K562 (cell line): ENCODE data around the gene EXOC4. TPM values are rescaled to one million over a fixed set of nuclear protein-coding genes. Genes with fewer than 3 reads are reported as not detected.
A peak's percentile ranks its signal among the peaks of the same experiment; 100 is the strongest.

Experiments
- ATF2 ChIP-seq: sonication (generic); formaldehyde crosslinking; IDR thresholded peaks from 2 replicates; pipeline ENCODE4 v1.8.1; 2022; ENCODE audit warnings: missing genetic modification reagents
- BRCA1 ChIP-seq, 2 experiments: fragments of 450-650 bp in 1 of 2; sonication (generic) in 1 of 2; formaldehyde crosslinking in 1 of 2; IDR thresholded peaks; 2 replicates each; pipeline versions ENCODE4 v1.5.0 to v1.6.1; 2017 to 2020; ENCODE audit warnings: mild to moderate bottlenecking in 1 of 2, missing genetic modification reagents in 1 of 2
- DACH1 ChIP-seq: fragments of 450-650 bp; IDR thresholded peaks from 2 replicates; pipeline ENCODE4 v1.6.1; 2018; ENCODE audit not compliant: partially characterized antibody
- DDX20 ChIP-seq: fragments of 450-650 bp; IDR thresholded peaks from 2 replicates; pipeline ENCODE4 v1.6.1; 2016; ENCODE audit warnings: missing genetic modification characterization, low read depth, mild to moderate bottlenecking, missing compliant biosample characterization, moderate library complexity
- DNMT1 ChIP-seq: fragments of 450-650 bp; IDR thresholded peaks from 2 replicates; pipeline ENCODE4 v1.6.1; 2016; ENCODE audit warnings: antibody characterized with exemption, mild to moderate bottlenecking
- E2F3 ChIP-seq: fragments of 250-450 bp; sonication (Bioruptor Pico); IDR thresholded peaks from 2 replicates; pipeline ENCODE4 v1.4.0; 2020; ENCODE audit warnings: mild to moderate bottlenecking
- E2F5 ChIP-seq: sonication (generic); formaldehyde crosslinking; IDR thresholded peaks from 2 replicates; pipeline ENCODE4 v1.8.0; 2022; ENCODE audit warnings: mild to moderate bottlenecking, missing genetic modification reagents
- HNRNPH1 ChIP-seq: fragments of 200-400 bp; formaldehyde crosslinking; optimal IDR thresholded peaks from 2 replicates; pipeline ENCODE3; 2017; ENCODE audit warnings: low read depth, mild to moderate bottlenecking, low read length, moderate library complexity
- MAFG ChIP-seq: fragments of 450-650 bp; conservative IDR thresholded peaks from 2 replicates; pipeline ENCODE4 v1.6.1; 2016; ENCODE audit warnings: missing genetic modification characterization, missing compliant biosample characterization
- MAX ChIP-seq: sonication (generic); formaldehyde crosslinking; IDR thresholded peaks from 2 replicates; pipeline ENCODE4 v1.9.0; 2022; ENCODE audit warnings: mild to moderate bottlenecking, missing genetic modification reagents
- NCOA6 ChIP-seq: fragments of 450-650 bp; IDR thresholded peaks from 2 replicates; pipeline ENCODE4 v1.6.1; 2017; ENCODE audit warnings: mild to moderate bottlenecking
- RAD21 ChIP-seq, 2 experiments: fragments of 250-450 bp in 1 of 2; fragments of 450-650 bp in 1 of 2; sonication (Bioruptor Pico) in 1 of 2; formaldehyde crosslinking in 1 of 2; IDR thresholded peaks in 1 of 2; conservative IDR thresholded peaks in 1 of 2; 2 replicates each; pipeline versions ENCODE4 v1.4.0 to v1.8.0; 2020 to 2022; ENCODE audit warnings: mild to moderate bottlenecking in 2 of 2, moderate library complexity in 1 of 2
- RHOXF2B ChIP-seq: fragments of 250-450 bp; sonication (Bioruptor Pico); conservative IDR thresholded peaks from 2 replicates; pipeline ENCODE4 v1.5.1; 2021
- SMARCA4 ChIP-seq: fragments of 450-650 bp; IDR thresholded peaks from 2 replicates; pipeline ENCODE4 v1.6.1; 2016
- SMARCA5 ChIP-seq: fragments of 450-650 bp; IDR thresholded peaks from 2 replicates; pipeline ENCODE4 v1.6.1; 2016
- SRSF1 ChIP-seq: fragments of 200-400 bp; formaldehyde crosslinking; IDR thresholded peaks from 2 replicates; pipeline ENCODE4 v1.6.1; 2017; ENCODE audit warnings: mild to moderate bottlenecking, low read depth, low read length, moderate library complexity
- TBP ChIP-seq: optimal IDR thresholded peaks from 2 replicates; pipeline ENCODE3; 2011; ENCODE audit warnings: low read depth, low read length, improper control_type of control experiment
- ZBTB1 ChIP-seq: sonication (generic); formaldehyde crosslinking; IDR thresholded peaks from 2 replicates; pipeline ENCODE4 v1.8.1; 2023; ENCODE audit warnings: missing genetic modification reagents, low read depth, mild to moderate bottlenecking, borderline replicate concordance
- ZBTB12 ChIP-seq: fragments of 250-450 bp; sonication (Bioruptor Pico); IDR thresholded peaks from 2 replicates; pipeline ENCODE4 v1.4.0; 2020
- ZEB2 ChIP-seq: fragments of 450-650 bp; IDR thresholded peaks from 2 replicates; pipeline ENCODE4 v1.6.1; 2016
- ZNF184 ChIP-seq: sonication (generic); formaldehyde crosslinking; IDR thresholded peaks from 2 replicates; pipeline ENCODE4 v1.5.0; 2020; ENCODE audit warnings: missing genetic modification reagents
- ZNF224 ChIP-seq: sonication (generic); formaldehyde crosslinking; IDR thresholded peaks from 2 replicates; pipeline ENCODE4 v1.8.0; 2022; ENCODE audit warnings: mild to moderate bottlenecking, missing genetic modification reagents
- ZNF57 ChIP-seq: fragments of 450-650 bp; formaldehyde crosslinking; IDR thresholded peaks from 2 replicates; pipeline ENCODE4 v1.4.0; 2020; ENCODE audit warnings: mild to moderate bottlenecking, moderate library complexity
- ZNF75A ChIP-seq: fragments of 450-650 bp; formaldehyde crosslinking; IDR thresholded peaks from 2 replicates; pipeline ENCODE4 v1.4.0; 2020; ENCODE audit warnings: mild to moderate bottlenecking
- ZNF77 ChIP-seq: fragments of 250-450 bp; sonication (Bioruptor Pico); IDR thresholded peaks from 2 replicates; pipeline ENCODE4 v1.5.0; 2020
- polyA plus RNA-seq, 8 experiments: library from polyadenylated mRNA; depleted of rRNA in 4 of 8; stranded (reverse) in 5 of 8; unstranded in 3 of 8; fragments of >200 nt; fragmentation: Nextera tagmentation in 2 of 8; fragmentation: Illumina TruSeq in 1 of 8; extraction: Ambion mirVana in 2 of 8; extraction: Trizol in 1 of 8; gene quantifications; 2 replicates each; pipeline versions ENCODE4 v1.2.1 to v1.2.3, GENCODE V29; 2011 to 2014; ENCODE audit warnings: inconsistent platforms in 1 of 8, missing spikeins in 1 of 8
- total RNA-seq, 7 experiments: library from RNA; depleted of rRNA in 6 of 7; stranded (reverse); fragments of >200 nt in 6 of 7; fragmentation: Illumina TruSeq in 2 of 7; extraction: Trizol in 2 of 7; gene quantifications; 2 replicates each; pipeline versions ENCODE4 v1.2.1 to v1.2.3, GENCODE V29; 2011 to 2021; ENCODE audit warnings: low replicate concordance in 1 of 7
- TF ChIP-seq, protein P1 (sequence below), 2 experiments: fragments of 450-650 bp in 1 of 2; sonication (generic) in 1 of 2; formaldehyde crosslinking in 1 of 2; IDR thresholded peaks in 1 of 2; conservative IDR thresholded peaks in 1 of 2; 2 replicates each; pipeline versions ENCODE4 v1.6.1 to v1.8.1; 2016 to 2023; ENCODE audit warnings: mild to moderate bottlenecking in 2 of 2, moderate library complexity in 2 of 2, inconsistent platforms in 1 of 2, missing genetic modification reagents in 1 of 2

The EXOC4 gene
- total and polyA plus RNA-seq, 9 of the 15 experiments (the other 6 are each of a cell fraction or from before 2014, with no cell fraction given), result 18.5 to 73.1 (median 46.6) TPM

DNA sequence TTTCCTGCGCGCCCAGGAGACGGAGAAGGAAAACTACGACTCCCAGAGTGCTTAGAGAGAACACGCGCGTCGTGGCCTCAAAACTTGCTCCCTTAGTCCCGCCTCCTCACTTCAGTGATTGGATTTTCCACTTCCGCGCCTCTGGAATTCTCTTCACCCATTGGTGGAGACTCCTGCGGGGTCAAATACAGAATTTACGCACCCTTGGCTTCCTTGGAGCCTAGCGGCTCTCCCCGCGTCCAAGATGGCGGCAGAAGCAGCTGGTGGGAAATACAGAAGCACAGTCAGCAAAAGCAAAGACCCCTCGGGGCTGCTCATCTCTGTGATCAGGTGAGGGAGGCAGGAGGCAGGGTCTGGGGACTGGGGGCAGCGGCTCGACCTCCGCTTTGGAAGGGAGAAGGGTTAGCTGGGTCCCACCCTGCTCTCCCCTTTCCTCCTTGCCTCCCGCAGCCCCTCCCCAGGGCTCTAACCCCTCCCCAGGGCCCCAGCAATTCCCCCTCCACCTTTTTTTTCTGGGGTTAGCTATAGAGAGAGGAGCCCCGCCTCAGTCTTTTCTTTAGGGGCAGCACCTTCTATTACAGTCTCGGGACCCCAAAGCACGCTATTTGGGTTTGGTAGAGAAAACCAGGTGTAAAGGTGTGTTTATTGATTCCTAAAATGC lies at the start of gene EXOC4 (continued):
- no peak for TF ChIP-seq HNRNPH1
- peak; percentile 79 for TF ChIP-seq DACH1
- no peak for TF ChIP-seq ZNF57 (CRISPR knock-in tag)
- peak; percentile 69 for TF ChIP-seq MAX
- TF ChIP-seq DDX20 (tag), result no peak
- TF ChIP-seq ZNF224 (CRISPR knock-in tag), result no peak
- no peak for TF ChIP-seq E2F5 (CRISPR knock-in tag)
- TF ChIP-seq BRCA1 (IDR thresholded peaks at IDR 0.05), result no peak
- TF ChIP-seq BRCA1 (CRISPR knock-in tag; IDR thresholded peaks at IDR 0.05), result no peak
- TF ChIP-seq RHOXF2B (CRISPR knock-in tag), result no peak
- TF ChIP-seq ZNF184, result no peak
- TF ChIP-seq SRSF1, result no peak
- TF ChIP-seq MAFG (tag), result peak; percentile 92
- TF ChIP-seq ZBTB1 (CRISPR knock-in tag), result peak; percentile 54; the same call in 1 of the 2 replicates
- TF ChIP-seq, protein P1, sequence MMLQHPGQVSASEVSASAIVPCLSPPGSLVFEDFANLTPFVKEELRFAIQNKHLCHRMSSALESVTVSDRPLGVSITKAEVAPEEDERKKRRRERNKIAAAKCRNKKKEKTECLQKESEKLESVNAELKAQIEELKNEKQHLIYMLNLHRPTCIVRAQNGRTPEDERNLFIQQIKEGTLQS (IDR thresholded peaks at IDR 0.05), result no peak
- TF ChIP-seq, protein P1 (CRISPR knock-in tag; conservative IDR thresholded peaks at IDR 0.05), result no peak; the same call in 1 of the 2 replicates
- no peak for TF ChIP-seq RAD21 (CRISPR knock-in tag; conservative IDR thresholded peaks at IDR 0.05 in 1 of 2, IDR thresholded peaks at IDR 0.05 in 1 of 2)
- TF ChIP-seq E2F3 (CRISPR knock-in tag), result no peak
- TF ChIP-seq ZBTB12 (CRISPR knock-in tag), result peak; percentile 85
- no peak for TF ChIP-seq NCOA6
- peak; percentile 92 for TF ChIP-seq TBP
- no peak for TF ChIP-seq ZNF75A (CRISPR knock-in tag)
- TF ChIP-seq ZEB2, result 0 out of 2 replicates have a peak, but pooled peaks have one; percentile 25
- no peak for TF ChIP-seq ZNF77 (CRISPR knock-in tag)
- no peak for TF ChIP-seq SMARCA5
- TF ChIP-seq SMARCA4, result no peak; the same call in 1 of the 2 replicates
- no peak for TF ChIP-seq ATF2
- no peak for TF ChIP-seq DNMT1
